ENCODE results near the gene TM4SF1.

GRCh38 chr3:149390772-149391212, 13.3 kb upstream of the TM4SF1 start:
- TF ChIP-seq GATA2 (IDR thresholded peaks at IDR 0.05; ENCODE audit: insufficient read depth, insufficient read length, low read depth, low read length) (no peak), CTCF (IDR thresholded peaks at IDR 0.05; ENCODE audit: extremely low read depth in 1 of 2, insufficient read depth in 1 of 2, low read depth in 1 of 2, low read length in 2 of 2) (no peak), POLR2A (IDR thresholded peaks at IDR 0.05; ENCODE audit: low read depth, low read length) (no peak), MYC (IDR thresholded peaks at IDR 0.05; ENCODE audit: low read depth, low read length) (no peak), EZH2 (IDR thresholded peaks at IDR 0.05; ENCODE audit: borderline replicate concordance, low read depth, low read length, severe bottlenecking) (no peak)

Data from endothelial cell of umbilical vein (primary cell).